GM19372 (cell line): ENCODE measurements around the gene HOXD11.

Source experiments
- ATAC-seq: cut with Tn5 transposase; IDR thresholded peaks from one replicate; pipeline ENCODE4 v1.9.1; 2021; ENCODE audit warnings: mild to moderate bottlenecking, low read depth, moderate library complexity; ENCODE audit not compliant: unreplicated experiment

The HOXD11 gene

GRCh38 chr2:176080540-176081375 is 26.3 kb upstream of the HOXD11 start:
- no peak for ATAC-seq

- ATAC-seq: no peak
These were observed 25.7 kb upstream of the HOXD11 start for GRCh38 chr2:176081376-176081836.

GRCh38 chr2:176081837-176082524 is 25.1 kb upstream of the HOXD11 start:
- ATAC-seq: no peak

- no peak for ATAC-seq
These were observed 24.6 kb upstream of the HOXD11 start for GRCh38 chr2:176082525-176082823.

GRCh38 chr2:176082824-176083751 is 24.0 kb upstream of the HOXD11 start:
- no peak for ATAC-seq

- ATAC-seq: no peak
These were observed 23.3 kb upstream of the HOXD11 start, which contains the start of gene EVX2 for GRCh38 chr2:176083796-176084261. TSS of gene EVX2 (minus strand) at chr2:176083962. CDS start at chr2:176083776, 186 bp downstream.

- ATAC-seq: no peak
These were observed 22.4 kb upstream of the HOXD11 start for GRCh38 chr2:176084611-176085119.

- no peak for ATAC-seq
These were observed 21.8 kb upstream of the HOXD11 start for GRCh38 chr2:176085120-176085788.

- no peak for ATAC-seq
These were observed 21.0 kb upstream of the HOXD11 start for GRCh38 chr2:176085861-176086771.

GRCh38 chr2:176087330-176088047 is 19.6 kb upstream of the HOXD11 start:
- no peak for ATAC-seq

GRCh38 chr2:176088048-176088936 is 18.8 kb upstream of the HOXD11 start:
- ATAC-seq: peak; percentile 61

- no peak for ATAC-seq
These were observed 17.9 kb upstream of the HOXD11 start for GRCh38 chr2:176088937-176089842.

GRCh38 chr2:176089843-176090395 is 17.2 kb upstream of the HOXD11 start:
- no peak for ATAC-seq

GRCh38 chr2:176090862-176091261 is 16.2 kb upstream of the HOXD11 start:
- ATAC-seq: no peak

- ATAC-seq: no peak
These were observed 15.5 kb upstream of the HOXD11 start for GRCh38 chr2:176091329-176092258.
